Transverse colon (tissue), 4 donors: ENCODE measurements around the gene PGK2. TPM values are rescaled to one million over a fixed set of nuclear protein-coding genes. Genes with fewer than 3 reads are reported as not detected.

Experiments used
- DNase-seq: peaks from one replicate; pipeline ENCODE4 v3.0.0-alpha.2; 2019
- H3K27ac ChIP-seq, 4 donors: fragments of 200-600 bp; sonication (generic); 2 replicates each; pipeline ENCODE4 v1.5.1; 2016 to 2018; ENCODE audit warnings: inconsistent platforms in 4 of 4
- H3K27me3 ChIP-seq: fragments of 200-600 bp; sonication (generic); 2 replicates; pipeline ENCODE4 v1.5.1; 2017; ENCODE audit warnings: inconsistent platforms
- H3K36me3 ChIP-seq, 4 donors: fragments of 200-600 bp; sonication (generic); 2 replicates each; pipeline ENCODE4 v1.5.1; 2017 to 2019; ENCODE audit warnings: inconsistent platforms in 4 of 4
- H3K4me1 ChIP-seq, 4 donors: fragments of 200-600 bp; sonication (generic); 2 replicates each; pipeline ENCODE4 v1.5.1; 2017 to 2020; ENCODE audit warnings: inconsistent platforms in 4 of 4
- H3K4me3 ChIP-seq, 4 donors: fragments of 200-600 bp; sonication (generic); 1 replicate in 1 of 4; 2 replicates in 3 of 4; pipeline versions ENCODE4 v1.5.1 to v1.6.1; 2017 to 2019; ENCODE audit warnings: inconsistent platforms in 4 of 4
- H3K9me3 ChIP-seq, 2 donors: fragments of 200-600 bp; sonication (generic); 2 replicates each; pipeline ENCODE4 v1.5.1; 2017 to 2019; ENCODE audit warnings: inconsistent platforms in 2 of 2
- CTCF ChIP-seq, 5 experiments: fragments of 200-600 bp in 3 of 5; fragments of 450-650 bp in 2 of 5; sonication (generic) in 3 of 5; IDR thresholded peaks; 1 replicate in 2 of 5; 2 replicates in 3 of 5; pipeline ENCODE4 v1.5.1; 2016 to 2017; ENCODE audit warnings: antibody characterized with exemption in 5 of 5, inconsistent platforms in 3 of 5, mild to moderate bottlenecking in 2 of 5, moderate library complexity in 1 of 5
- EP300 ChIP-seq: sonication (generic); formaldehyde crosslinking; IDR thresholded peaks from one replicate; pipeline ENCODE4 v1.6.1; 2017; ENCODE audit warnings: antibody characterized with exemption, low read depth
- POLR2A ChIP-seq: fragments of 450-650 bp; IDR thresholded peaks from one replicate; pipeline ENCODE4 v1.6.1; 2016; ENCODE audit warnings: antibody characterized with exemption, mild to moderate bottlenecking, moderate library complexity
- POLR2AphosphoS5 ChIP-seq, 3 donors: sonication (generic); formaldehyde crosslinking; IDR thresholded peaks; one replicate each; pipeline ENCODE4 v1.6.1; 2016; ENCODE audit warnings: antibody characterized with exemption in 3 of 3
- WGBS, 2 donors: methylation state at CpG; one replicate each; pipeline ENCODE4 v1.1.5; 2018; ENCODE audit warnings: low coverage in 1 of 2; 5-methylcytosine and 5-hydroxymethylcytosine counted together
- in situ Hi-C, 4 donors: fragments of 200-750 bp; cut with MboI; loops; one replicate each; pipeline versions ENCODE4 v1.15.0 to v1.15.1; 2017; ENCODE audit warnings: low sequenced_read_pairs in 3 of 4, low pct_ligation_motif_present in 1 of 4, low pct_unique_long_range_greater_than_20kb in 1 of 4
- intact Hi-C: fragments of 100-400 bp; cut with DNase I; formaldehyde crosslinking; loops from one replicate; pipeline ENCODE4 v1.15.1; 2023; ENCODE audit warnings: low total_unique reads
- total RNA-seq, 4 donors: library from RNA; depleted of rRNA; stranded (reverse); fragments of >200 nt; gene quantifications; one replicate each; pipeline ENCODE4 v1.1.0, GENCODE V29; 2016

Gene PGK2
- total RNA-seq, 4 donors from 2014 or later, result not detected

- WGBS, 2 donors, result 32 to 65% methylated on average over 2 of the region's 2 CpGs
- H3K36me3 ChIP-seq, result no peaks in the 10 kb centered on the region
- in situ Hi-C loops (no loop called here), intact Hi-C loops (no loop called here)
- H3K9me3 ChIP-seq, result no peaks in the 10 kb centered on the region
- DNase-seq, result no peak
- H3K27ac ChIP-seq, result no peak overlapping the region
- H3K27me3 ChIP-seq, result no peaks in the 10 kb centered on the region
- H3K4me3 ChIP-seq, result no peak overlapping the region
- TF ChIP-seq EP300, result no peak
- no peak for TF ChIP-seq POLR2AphosphoS5 (IDR thresholded peaks at IDR 0.05)
- no peak for TF ChIP-seq CTCF (IDR thresholded peaks at IDR 0.05)
- no peak for TF ChIP-seq POLR2A
- no peaks in the 10 kb centered on the region for H3K4me1 ChIP-seq
Measured at GRCh38 chr6:49739423-49739822, 47.7 kb downstream of the PGK2 start.

GRCh38 chr6:49736017-49736508, 51.0 kb downstream of the PGK2 start:
- DNase-seq, result no peak

More at GRCh38 chr6:49736017-49736508, 51.0 kb downstream of the PGK2 start:
- TF ChIP-seq EP300 (no peak), POLR2A (no peak), POLR2AphosphoS5 (IDR thresholded peaks at IDR 0.05) (no peak), CTCF (IDR thresholded peaks at IDR 0.05) (no peak)
- intact Hi-C loops (no loop called here), in situ Hi-C loops (no loop called here)
- Histone ChIP-seq H3K27me3 (no peaks in the 10 kb centered on the region), H3K27ac (no peak overlapping the region), H3K36me3 (no peaks in the 10 kb centered on the region), H3K4me1 (no peaks in the 10 kb centered on the region), H3K4me3 (no peak overlapping the region), H3K9me3 (no peaks in the 10 kb centered on the region)
- WGBS, 2 donors, result 44 to 48% methylated on average over 4 of the region's 4 CpGs

Other genes with a start within 250 kb of the PGK2 start
- gene C6orf141, start 236.6 kb downstream of the PGK2 start, total RNA-seq, result 10 to 100 TPM in 3 of 4 donors, 1 to 10 TPM in 1; 10.0 to 21.7 (median 17.5) TPM
- under 1 TPM in 1 of 4 donors, not detected in 3; 0.64 TPM for gene RHAG, start 150.4 kb downstream of the PGK2 start, total RNA-seq
- not detected for gene CRISP2, start 73.7 kb downstream of the PGK2 start, total RNA-seq
- not detected for gene CRISP3, start 42.9 kb downstream of the PGK2 start, total RNA-seq
- gene CRISP1, start 79.2 kb upstream of the PGK2 start, total RNA-seq, result not detected
- not detected for gene DEFB114, start 176.9 kb upstream of the PGK2 start, total RNA-seq
- gene DEFB113, start 182.3 kb upstream of the PGK2 start, total RNA-seq, result not detected
- not detected for gene DEFB110, start 234.7 kb upstream of the PGK2 start, total RNA-seq